ENCODE measurements around the gene NRIP3.

Gene NRIP3

GRCh38 chr11:9038541-9038940 lies 34.7 kb upstream of the NRIP3 start:
- no peak for DNase-seq (ENCODE audit: low read depth in 1 of 2, low spot score in 1 of 2)
- TF ChIP-seq GABPA (IDR thresholded peaks at IDR 0.05; ENCODE audit: low read depth) (no peak), POLR2AphosphoS5 (IDR thresholded peaks at IDR 0.05; ENCODE audit: low read depth) (no peak), CTCF (IDR thresholded peaks at IDR 0.05; ENCODE audit: insufficient read depth, low read length) (no peak), SPI1 (IDR thresholded peaks at IDR 0.05; ENCODE audit: borderline replicate concordance, low read depth) (no peak), REST (IDR thresholded peaks at IDR 0.05; ENCODE audit: insufficient replicate concordance, low read depth) (no peak)
- no peak overlapping the region for H3K4me3 ChIP-seq (replicated peaks; ENCODE audit: insufficient read depth, low read length)
- no peak overlapping the region for H3K27ac ChIP-seq (replicated peaks)
- H3K27me3 ChIP-seq (ENCODE audit: insufficient read depth, poor library complexity, severe bottlenecking): no peaks in the 10 kb centered on the region

GRCh38 chr11:9037963-9038362 lies 34.2 kb upstream of the NRIP3 start:
- H3K4me3 ChIP-seq (replicated peaks; ENCODE audit: insufficient read depth, low read length): no peak overlapping the region
- TF ChIP-seq SPI1 (IDR thresholded peaks at IDR 0.05; ENCODE audit: borderline replicate concordance, low read depth) (no peak), GABPA (IDR thresholded peaks at IDR 0.05; ENCODE audit: low read depth) (no peak), CTCF (IDR thresholded peaks at IDR 0.05; ENCODE audit: insufficient read depth, low read length) (no peak), REST (IDR thresholded peaks at IDR 0.05; ENCODE audit: insufficient replicate concordance, low read depth) (no peak), POLR2AphosphoS5 (IDR thresholded peaks at IDR 0.05; ENCODE audit: low read depth) (no peak)
- H3K27ac ChIP-seq (replicated peaks): no peak overlapping the region
- DNase-seq (ENCODE audit: low read depth in 1 of 2, low spot score in 1 of 2): no peak
- no peaks in the 10 kb centered on the region for H3K27me3 ChIP-seq (ENCODE audit: insufficient read depth, poor library complexity, severe bottlenecking)

DNA sequence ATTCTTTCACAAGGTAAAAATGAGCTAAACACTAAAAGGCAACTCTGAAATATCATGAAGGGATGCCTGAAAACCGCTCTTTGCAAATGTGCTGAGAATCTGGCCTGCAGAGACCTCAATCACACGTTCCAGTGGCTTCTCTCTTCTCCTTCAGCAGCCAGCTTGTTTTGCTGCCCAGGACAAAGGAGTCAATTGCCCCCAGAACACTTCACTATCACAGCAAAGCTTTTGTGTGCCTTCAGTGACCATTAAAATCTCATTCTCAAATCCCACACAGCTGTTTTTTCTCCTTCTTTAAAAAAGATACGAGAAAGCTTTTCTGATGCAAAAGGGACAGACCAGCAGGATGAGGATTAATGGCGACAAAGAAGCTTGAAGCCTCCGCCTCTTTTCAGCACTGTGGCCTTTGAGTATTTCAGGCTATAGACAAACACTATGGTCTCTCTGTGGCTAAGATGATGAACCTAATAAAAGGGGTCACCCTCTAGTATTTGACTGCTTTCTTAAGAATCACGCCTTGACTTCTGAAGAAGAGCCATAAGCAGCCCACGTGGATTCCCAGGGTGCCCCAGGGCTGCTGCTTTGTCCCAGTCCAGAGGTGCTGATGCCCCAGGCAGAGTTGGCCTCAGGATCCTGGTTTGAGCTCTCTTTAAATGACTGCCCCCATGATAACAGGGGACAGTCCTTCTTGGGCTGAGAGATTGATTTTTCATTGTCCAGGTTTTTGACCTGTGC lies 33.4 kb upstream of the NRIP3 start:
- H3K27me3 ChIP-seq (ENCODE audit: insufficient read depth, poor library complexity, severe bottlenecking): no peaks in the 10 kb centered on the region
- no peak overlapping the region for H3K27ac ChIP-seq (replicated peaks)
- no peak for DNase-seq (ENCODE audit: low read depth in 1 of 2, low spot score in 1 of 2)
- H3K4me3 ChIP-seq (replicated peaks; ENCODE audit: insufficient read depth, low read length): no peak overlapping the region
- TF ChIP-seq CTCF (IDR thresholded peaks at IDR 0.05; ENCODE audit: insufficient read depth, low read length): no peak

- DNase-seq (ENCODE audit: low read depth in 1 of 2, low spot score in 1 of 2): no peak
- TF ChIP-seq CTCF (IDR thresholded peaks at IDR 0.05; ENCODE audit: insufficient read depth, low read length): no peak
- TF ChIP-seq SPI1 (IDR thresholded peaks at IDR 0.05; ENCODE audit: borderline replicate concordance, low read depth): no peak
- no peak for TF ChIP-seq REST (IDR thresholded peaks at IDR 0.05; ENCODE audit: insufficient replicate concordance, low read depth)
- no peak for TF ChIP-seq GABPA (IDR thresholded peaks at IDR 0.05; ENCODE audit: low read depth)
- no peak for TF ChIP-seq POLR2AphosphoS5 (IDR thresholded peaks at IDR 0.05; ENCODE audit: low read depth)
- Histone ChIP-seq H3K4me3 (replicated peaks; ENCODE audit: insufficient read depth, low read length) (no peak overlapping the region), H3K27me3 (ENCODE audit: insufficient read depth, poor library complexity, severe bottlenecking) (no peaks in the 10 kb centered on the region), H3K27ac (replicated peaks) (no peak overlapping the region)
Measured at GRCh38 chr11:9030601-9031000, 26.8 kb upstream of the NRIP3 start.
